A549 (cell line): Measurements from ENCODE around the gene KLK2.

Experiments used
- BHLHE40 ChIP-seq: IDR thresholded peaks from 2 replicates; pipeline ENCODE4 v1.6.1; 2012; ENCODE audit warnings: low read depth, low read length, inconsistent platforms
- CBX8 ChIP-seq: fragments of 200-600 bp; sonication (generic); IDR thresholded peaks from 2 replicates; pipeline ENCODE4 v1.6.1; 2016
- CEBPB ChIP-seq, 2 experiments: fragments of >200 bp in 1 of 2; sonication (Bioruptor Twin) in 1 of 2; formaldehyde crosslinking in 1 of 2; IDR thresholded peaks; 2 replicates each; pipeline ENCODE4 v1.6.1; 2012 to 2016
- KDM1A ChIP-seq: fragments of 200-600 bp; sonication (generic); IDR thresholded peaks from 2 replicates; pipeline ENCODE4 v1.6.1; 2016; ENCODE audit warnings: low read depth, mild to moderate bottlenecking
- POLR2A ChIP-seq: IDR thresholded peaks from 2 replicates; pipeline ENCODE4 v1.6.1; 2012; ENCODE audit warnings: mild to moderate bottlenecking, low read length
- RCOR1 ChIP-seq: fragments of 150-350 bp; IDR thresholded peaks from 2 replicates; pipeline ENCODE4 v1.6.1; 2014; ENCODE audit warnings: antibody characterized with exemption, low read length, low read depth
- TF ChIP-seq, protein P1 (sequence below): IDR thresholded peaks from 2 replicates; pipeline ENCODE4 v1.6.1; 2012
- TF ChIP-seq, protein P2 (sequence below): fragments of >200 bp; sonication (Bioruptor Twin); formaldehyde crosslinking; IDR thresholded peaks from 3 replicates; pipeline ENCODE4 v1.5.1; 2016
- TF ChIP-seq, protein P3 (sequence below): fragments of 200-600 bp; sonication (generic); IDR thresholded peaks from 2 replicates; pipeline ENCODE4 v1.6.1; 2016; ENCODE audit warnings: antibody characterized with exemption, mild to moderate bottlenecking, moderate library complexity
- TF ChIP-seq, protein P4 (sequence below): fragments of 450-650 bp; IDR thresholded peaks from 2 replicates; pipeline ENCODE4 v1.6.1; 2014; ENCODE audit warnings: antibody characterized with exemption

DNA sequence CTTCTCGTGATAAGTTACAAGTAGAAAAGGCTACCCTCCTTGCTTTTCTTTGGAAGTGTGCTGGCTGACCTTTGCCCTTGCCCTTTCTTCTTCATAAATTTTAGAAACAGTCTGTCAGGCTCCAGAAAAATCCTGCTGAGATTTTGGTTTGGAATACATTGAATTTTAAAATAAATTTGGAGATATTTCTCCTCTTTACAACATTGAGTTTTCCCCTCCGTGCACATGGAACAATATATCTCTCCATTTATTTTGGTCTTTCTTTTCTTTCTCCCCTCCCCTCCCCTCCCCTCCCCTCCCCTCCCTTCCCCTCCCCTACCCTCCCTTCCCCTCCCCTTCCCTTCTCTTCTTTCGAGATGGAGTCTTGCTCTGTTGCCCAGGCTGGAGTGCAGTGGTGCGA is 29.4 kb downstream of the KLK2 start:
- TF ChIP-seq CEBPB (IDR thresholded peaks at IDR 0.05) (no peak), BHLHE40 (no peak), CBX8 (no peak), POLR2A (no peak), RCOR1 (no peak), KDM1A (no peak)
- TF ChIP-seq, protein P1, sequence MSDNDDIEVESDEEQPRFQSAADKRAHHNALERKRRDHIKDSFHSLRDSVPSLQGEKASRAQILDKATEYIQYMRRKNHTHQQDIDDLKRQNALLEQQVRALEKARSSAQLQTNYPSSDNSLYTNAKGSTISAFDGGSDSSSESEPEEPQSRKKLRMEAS, result no peak
- TF ChIP-seq, protein P2, sequence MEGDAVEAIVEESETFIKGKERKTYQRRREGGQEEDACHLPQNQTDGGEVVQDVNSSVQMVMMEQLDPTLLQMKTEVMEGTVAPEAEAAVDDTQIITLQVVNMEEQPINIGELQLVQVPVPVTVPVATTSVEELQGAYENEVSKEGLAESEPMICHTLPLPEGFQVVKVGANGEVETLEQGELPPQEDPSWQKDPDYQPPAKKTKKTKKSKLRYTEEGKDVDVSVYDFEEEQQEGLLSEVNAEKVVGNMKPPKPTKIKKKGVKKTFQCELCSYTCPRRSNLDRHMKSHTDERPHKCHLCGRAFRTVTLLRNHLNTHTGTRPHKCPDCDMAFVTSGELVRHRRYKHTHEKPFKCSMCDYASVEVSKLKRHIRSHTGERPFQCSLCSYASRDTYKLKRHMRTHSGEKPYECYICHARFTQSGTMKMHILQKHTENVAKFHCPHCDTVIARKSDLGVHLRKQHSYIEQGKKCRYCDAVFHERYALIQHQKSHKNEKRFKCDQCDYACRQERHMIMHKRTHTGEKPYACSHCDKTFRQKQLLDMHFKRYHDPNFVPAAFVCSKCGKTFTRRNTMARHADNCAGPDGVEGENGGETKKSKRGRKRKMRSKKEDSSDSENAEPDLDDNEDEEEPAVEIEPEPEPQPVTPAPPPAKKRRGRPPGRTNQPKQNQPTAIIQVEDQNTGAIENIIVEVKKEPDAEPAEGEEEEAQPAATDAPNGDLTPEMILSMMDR, result no peak
- TF ChIP-seq, protein P3, sequence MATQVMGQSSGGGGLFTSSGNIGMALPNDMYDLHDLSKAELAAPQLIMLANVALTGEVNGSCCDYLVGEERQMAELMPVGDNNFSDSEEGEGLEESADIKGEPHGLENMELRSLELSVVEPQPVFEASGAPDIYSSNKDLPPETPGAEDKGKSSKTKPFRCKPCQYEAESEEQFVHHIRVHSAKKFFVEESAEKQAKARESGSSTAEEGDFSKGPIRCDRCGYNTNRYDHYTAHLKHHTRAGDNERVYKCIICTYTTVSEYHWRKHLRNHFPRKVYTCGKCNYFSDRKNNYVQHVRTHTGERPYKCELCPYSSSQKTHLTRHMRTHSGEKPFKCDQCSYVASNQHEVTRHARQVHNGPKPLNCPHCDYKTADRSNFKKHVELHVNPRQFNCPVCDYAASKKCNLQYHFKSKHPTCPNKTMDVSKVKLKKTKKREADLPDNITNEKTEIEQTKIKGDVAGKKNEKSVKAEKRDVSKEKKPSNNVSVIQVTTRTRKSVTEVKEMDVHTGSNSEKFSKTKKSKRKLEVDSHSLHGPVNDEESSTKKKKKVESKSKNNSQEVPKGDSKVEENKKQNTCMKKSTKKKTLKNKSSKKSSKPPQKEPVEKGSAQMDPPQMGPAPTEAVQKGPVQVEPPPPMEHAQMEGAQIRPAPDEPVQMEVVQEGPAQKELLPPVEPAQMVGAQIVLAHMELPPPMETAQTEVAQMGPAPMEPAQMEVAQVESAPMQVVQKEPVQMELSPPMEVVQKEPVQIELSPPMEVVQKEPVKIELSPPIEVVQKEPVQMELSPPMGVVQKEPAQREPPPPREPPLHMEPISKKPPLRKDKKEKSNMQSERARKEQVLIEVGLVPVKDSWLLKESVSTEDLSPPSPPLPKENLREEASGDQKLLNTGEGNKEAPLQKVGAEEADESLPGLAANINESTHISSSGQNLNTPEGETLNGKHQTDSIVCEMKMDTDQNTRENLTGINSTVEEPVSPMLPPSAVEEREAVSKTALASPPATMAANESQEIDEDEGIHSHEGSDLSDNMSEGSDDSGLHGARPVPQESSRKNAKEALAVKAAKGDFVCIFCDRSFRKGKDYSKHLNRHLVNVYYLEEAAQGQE, result no peak
- TF ChIP-seq, protein P4, sequence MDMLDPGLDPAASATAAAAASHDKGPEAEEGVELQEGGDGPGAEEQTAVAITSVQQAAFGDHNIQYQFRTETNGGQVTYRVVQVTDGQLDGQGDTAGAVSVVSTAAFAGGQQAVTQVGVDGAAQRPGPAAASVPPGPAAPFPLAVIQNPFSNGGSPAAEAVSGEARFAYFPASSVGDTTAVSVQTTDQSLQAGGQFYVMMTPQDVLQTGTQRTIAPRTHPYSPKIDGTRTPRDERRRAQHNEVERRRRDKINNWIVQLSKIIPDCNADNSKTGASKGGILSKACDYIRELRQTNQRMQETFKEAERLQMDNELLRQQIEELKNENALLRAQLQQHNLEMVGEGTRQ, result no peak
